GM19023 (cell line): Measurements from ENCODE around the gene FADS1.

Experiments used
- ATAC-seq: cut with Tn5 transposase; IDR thresholded peaks from one replicate; pipeline ENCODE4 v1.9.1; 2021; ENCODE audit warnings: mild to moderate bottlenecking, moderate library complexity; ENCODE audit not compliant: unreplicated experiment

Gene FADS1

GRCh38 chr11:61778920-61779650, 37.7 kb downstream of the FADS1 start:
- no peak for ATAC-seq

GRCh38 chr11:61778357-61778886, 38.4 kb downstream of the FADS1 start:
- no peak for ATAC-seq

DNA sequence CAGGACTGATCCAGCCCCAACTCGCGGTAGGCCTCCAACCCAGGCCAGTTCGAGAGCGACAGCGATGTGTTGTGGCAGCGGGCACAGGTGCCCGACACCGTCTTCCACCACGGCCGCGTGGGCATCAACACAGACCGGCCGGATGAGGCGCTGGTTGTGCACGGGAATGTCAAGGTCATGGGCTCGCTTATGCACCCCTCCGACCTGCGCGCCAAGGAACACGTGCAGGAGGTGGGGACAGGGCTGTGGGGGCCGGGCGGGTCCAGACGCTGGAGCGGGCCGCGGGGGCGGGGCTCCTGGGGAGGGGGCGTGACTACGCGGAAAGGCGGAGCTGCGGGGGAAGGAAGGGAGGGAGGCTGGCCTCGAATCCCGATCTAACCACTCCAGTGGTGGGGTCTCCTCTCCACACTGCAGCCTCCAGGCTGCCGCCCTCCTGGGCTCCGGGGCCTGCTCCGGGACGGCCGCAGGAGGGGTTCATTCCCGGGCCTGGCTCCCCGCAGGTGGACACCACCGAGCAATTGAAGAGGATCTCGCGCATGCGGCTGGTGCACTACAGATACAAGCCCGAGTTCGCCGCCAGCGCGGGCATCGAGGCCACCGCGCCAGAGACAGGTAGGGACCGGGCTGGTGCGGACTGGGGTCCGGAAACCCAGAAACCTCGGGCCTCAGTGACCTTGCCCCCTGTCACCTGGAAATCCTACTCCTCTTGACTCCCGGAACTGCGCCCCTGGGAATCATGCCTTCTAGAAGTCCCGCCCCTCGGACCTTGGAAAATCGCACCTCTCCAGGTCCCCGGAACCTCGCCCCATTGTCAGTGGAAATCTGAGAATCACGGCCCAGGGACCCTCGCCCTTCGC, 39.3 kb downstream of the FADS1 start:
- ATAC-seq, result no peak

GRCh38 chr11:61776561-61777075, 40.2 kb downstream of the FADS1 start:
- ATAC-seq, result no peak

GRCh38 chr11:61775606-61776554, 40.9 kb downstream of the FADS1 start:
- no peak for ATAC-seq

- ATAC-seq, result no peak
These were observed 41.7 kb downstream of the FADS1 start for GRCh38 chr11:61775106-61775505.

GRCh38 chr11:61774411-61774810, 42.4 kb downstream of the FADS1 start:
- ATAC-seq, result no peak

DNA sequence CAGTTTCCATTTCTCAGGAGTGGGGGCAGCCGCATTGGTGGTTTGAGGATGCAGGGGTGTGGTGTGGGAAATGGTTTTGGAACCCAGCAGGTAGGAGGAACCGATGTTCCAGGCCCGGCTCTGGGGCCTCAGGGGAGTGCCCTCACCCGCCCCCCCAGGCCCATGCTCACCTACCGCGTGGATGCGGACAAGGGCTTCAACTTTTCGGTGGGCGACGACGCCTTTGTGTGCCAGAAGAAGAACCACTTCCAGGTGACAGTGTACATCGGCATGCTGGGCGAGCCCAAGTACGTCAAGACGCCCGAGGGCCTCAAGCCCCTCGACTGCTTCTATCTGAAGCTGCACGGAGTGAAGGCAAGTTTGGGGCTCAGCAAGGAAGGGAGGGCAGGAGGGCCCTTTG, 43.0 kb downstream of the FADS1 start:
- ATAC-seq, result no peak

DNA sequence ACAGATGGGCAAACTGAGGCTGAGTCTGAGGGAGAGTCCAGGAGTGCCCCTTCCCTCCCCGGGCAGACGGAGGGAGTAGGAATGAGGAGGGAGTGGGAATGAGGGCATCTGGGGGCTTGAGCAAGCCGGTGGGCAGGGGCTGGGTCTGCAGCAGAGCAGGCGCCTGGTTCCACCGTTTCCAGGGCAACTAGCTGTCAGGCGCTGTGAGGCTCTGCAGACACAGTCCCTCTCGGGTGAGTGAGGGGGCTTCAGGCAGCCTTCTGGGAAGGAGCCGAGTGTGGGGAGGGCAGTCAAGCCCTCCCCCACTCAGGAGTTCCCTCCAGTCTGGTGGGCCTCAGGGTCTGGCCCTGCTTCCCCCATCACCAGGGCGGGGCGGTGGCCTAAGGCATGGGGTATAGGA, 43.4 kb downstream of the FADS1 start:
- no peak for ATAC-seq

GRCh38 chr11:61771985-61772455, 44.8 kb downstream of the FADS1 start:
- no peak for ATAC-seq

DNA sequence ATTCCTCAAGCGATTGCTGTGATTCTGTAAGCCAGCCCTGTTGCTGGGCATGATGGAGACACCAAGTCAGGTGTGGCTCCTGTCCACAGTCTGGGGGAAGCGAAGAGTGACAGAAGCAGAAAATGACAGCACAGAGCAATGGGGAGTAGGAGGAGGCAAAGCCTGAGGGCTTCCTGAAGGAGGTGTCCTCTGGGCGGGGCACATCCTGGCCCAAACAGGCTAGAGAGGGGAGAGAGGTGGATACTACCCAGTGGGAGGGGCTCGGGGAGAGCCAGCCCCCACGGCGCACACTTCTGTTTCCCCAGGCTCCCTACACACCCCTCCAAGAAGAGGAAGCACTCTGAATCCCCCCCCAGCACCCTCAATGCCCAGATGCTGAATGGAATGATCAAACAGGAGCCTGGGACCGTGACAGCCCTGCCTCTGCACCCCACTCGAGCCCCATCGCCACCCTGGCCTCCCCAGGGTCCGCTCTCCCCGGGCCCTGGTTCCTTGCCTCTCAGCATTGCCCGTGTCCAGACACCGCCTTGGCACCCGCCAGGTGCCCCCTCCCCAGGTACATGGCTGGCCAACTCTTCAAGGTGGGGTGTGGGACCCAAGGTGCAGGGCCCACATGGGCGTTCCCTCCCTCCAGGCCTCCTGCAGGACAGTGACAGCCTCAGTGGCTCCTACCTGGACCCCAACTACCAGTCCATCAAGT, 45.5 kb downstream of the FADS1 start:
- ATAC-seq, result no peak

GRCh38 chr11:61769946-61770683, 46.7 kb downstream of the FADS1 start:
- ATAC-seq, result no peak

DNA sequence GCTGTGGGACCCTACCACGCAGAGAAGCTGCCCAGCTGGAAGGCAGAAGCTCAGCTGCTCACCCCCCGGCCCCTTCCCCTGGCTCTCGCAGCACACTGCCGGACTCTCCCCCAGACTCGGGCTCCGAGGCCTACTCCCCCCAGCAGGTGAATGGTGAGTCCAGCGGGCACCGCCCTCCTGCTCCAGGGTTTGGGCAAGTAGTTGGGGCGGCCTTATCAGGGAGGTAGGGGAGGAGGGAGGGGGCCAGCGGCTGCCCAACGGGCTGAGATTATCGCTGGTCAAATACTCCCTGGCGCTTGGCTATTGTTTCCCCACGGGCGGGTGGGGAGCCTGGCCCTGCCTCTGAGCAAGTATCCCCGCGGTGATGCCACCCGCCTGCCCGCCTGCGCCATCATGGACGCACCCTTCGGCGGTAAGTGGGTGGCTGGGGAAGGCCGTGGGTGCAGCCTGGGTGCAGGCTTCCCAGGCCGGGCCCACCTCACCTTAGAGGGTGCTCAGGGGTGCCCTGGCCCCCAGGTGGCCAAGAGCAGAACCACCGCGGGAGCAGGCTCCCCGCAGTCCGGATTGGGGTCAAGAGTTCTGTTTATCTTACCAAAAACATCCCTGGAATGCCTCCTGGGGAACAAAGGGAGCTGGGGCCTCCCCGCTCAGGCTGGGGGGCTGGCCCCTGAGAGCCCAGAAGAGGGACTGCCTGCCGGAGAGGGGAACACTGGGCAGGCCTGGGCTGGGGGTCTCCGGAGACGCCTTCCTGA, 47.5 kb downstream of the FADS1 start:
- ATAC-seq, result no peak

DNA sequence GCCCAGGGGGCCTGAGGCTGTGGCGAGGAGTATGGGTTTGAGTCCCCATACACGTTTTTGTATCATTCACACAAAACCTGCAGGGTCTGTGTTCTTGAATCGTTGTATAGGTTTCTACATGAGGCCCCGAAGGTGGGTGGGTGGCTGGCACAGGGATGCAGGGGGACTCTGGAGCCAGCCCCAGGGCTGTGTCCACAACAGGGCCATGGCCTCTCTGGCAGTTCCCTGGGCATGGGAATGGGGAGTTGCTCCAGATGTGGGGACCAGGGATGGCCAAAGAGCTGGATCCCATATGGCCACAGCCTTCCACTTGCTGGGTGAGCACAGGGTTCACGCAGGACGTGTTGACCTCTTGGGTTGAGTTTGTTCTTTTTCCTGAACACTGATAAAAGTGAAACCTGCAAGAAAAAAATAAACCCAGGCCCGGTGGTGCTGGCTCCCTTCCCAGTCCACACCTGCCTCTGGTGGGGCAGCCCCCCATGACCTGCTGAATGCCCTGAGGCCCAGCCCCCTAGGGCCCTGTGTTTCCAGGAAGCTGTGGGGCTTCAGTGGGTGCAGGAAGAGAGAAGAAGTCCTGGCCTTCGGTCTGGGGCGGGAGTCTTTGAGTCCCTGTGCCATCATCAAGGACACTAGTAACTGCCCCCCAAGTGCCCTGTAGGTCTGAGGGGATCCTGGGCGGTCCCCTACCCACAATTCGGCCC, 48.3 kb downstream of the FADS1 start:
- no peak for ATAC-seq

GRCh38 chr11:61766353-61766841, 50.4 kb downstream of the FADS1 start:
- ATAC-seq, result no peak

DNA sequence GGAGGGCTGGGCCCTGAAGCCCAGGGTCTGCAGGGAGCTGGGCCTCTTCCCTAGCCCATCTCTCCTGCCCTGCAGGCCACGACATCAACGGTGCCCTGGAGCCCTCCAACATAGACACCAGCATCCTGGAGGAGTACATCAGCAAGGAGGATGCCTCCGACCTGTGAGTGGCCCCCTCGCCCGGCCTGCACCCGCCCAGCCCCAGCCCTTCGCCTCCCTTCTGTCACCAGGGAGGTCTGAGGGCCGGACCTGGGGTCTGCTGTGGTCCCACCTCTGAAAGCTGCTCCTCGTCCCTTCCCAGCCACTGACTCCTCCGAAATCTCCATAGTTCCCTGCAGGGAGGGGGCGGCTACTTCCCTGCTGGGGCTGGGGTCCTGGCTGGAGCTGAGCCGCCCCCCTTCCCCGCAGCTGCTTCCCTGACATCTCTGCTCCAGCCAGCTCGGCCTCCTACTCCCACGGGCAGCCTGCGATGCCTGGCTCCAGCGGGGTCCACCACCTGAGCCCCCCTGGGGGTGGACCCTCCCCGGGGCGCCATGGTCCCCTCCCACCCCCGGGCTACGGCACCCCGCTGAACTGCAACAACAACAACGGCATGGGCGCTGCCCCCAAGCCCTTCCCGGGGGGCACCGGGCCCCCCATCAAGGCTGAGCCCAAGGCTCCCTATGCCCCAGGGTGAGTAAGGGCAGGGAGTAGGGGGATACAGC, 51.1 kb downstream of the FADS1 start:
- ATAC-seq, result no peak

DNA sequence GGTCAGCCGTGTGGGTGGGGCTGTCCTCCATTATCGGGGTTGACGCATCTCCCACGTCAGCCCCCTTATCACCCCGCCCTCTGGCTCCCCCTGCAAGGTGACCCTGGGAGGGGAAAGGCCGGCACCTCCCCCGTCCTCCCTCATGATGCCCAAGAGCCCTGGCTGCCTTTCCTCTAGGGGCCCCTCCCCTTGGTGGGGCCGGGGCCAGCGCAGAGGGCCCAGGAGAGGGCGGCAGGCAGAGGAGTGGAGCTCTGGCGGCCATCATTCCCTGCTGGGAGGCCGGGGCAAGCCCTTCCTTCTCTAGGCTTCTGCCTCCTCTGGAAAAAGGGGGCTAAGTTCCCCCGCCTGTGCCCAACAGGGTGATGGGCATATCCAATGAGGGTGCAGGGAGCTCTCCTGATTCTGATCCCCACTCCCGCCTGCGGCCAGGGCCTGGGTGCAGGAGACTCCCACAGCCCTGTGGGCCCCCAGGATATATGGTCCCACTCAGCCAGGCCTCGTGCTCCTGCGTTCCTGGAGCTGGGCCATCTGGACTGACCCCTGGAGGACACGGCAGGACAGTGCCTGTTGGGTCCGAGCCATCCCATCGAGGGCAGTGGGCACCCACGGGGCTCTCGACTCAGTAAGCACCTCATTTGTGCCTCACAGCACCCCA, 52.1 kb downstream of the FADS1 start:
- no peak for ATAC-seq
